LNCaP clone FGC (cell line): ENCODE measurements around the gene AXIN1.

Experiments used
- DNase-seq: peaks from one replicate; pipeline ENCODE4 v3.0.0-alpha.2; 2011; ENCODE audit warnings: low read depth
- H3K4me3 ChIP-seq: 2 replicates; pipeline ENCODE4 v1.5.1; 2011; ENCODE audit warnings: mild to moderate bottlenecking, low read depth, low read length, control low read depth
- TF ChIP-seq, protein P1 (sequence below): IDR thresholded peaks from 2 replicates; pipeline ENCODE4 v1.5.1; 2012; ENCODE audit warnings: mild to moderate bottlenecking; ENCODE audit not compliant: control insufficient read depth, insufficient read depth; ENCODE audit errors: extremely low read depth

The AXIN1 gene

GRCh38 chr16:320206-320605 lies 32.3 kb downstream of the AXIN1 start:
- TF ChIP-seq, protein P1, sequence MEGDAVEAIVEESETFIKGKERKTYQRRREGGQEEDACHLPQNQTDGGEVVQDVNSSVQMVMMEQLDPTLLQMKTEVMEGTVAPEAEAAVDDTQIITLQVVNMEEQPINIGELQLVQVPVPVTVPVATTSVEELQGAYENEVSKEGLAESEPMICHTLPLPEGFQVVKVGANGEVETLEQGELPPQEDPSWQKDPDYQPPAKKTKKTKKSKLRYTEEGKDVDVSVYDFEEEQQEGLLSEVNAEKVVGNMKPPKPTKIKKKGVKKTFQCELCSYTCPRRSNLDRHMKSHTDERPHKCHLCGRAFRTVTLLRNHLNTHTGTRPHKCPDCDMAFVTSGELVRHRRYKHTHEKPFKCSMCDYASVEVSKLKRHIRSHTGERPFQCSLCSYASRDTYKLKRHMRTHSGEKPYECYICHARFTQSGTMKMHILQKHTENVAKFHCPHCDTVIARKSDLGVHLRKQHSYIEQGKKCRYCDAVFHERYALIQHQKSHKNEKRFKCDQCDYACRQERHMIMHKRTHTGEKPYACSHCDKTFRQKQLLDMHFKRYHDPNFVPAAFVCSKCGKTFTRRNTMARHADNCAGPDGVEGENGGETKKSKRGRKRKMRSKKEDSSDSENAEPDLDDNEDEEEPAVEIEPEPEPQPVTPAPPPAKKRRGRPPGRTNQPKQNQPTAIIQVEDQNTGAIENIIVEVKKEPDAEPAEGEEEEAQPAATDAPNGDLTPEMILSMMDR: no peak
- no peak overlapping the region for H3K4me3 ChIP-seq
- DNase-seq: no peak

GRCh38 chr16:318628-319027 lies 33.9 kb downstream of the AXIN1 start:
- no peak overlapping the region for H3K4me3 ChIP-seq
- TF ChIP-seq, protein P1: peak; percentile 21; the same call in 1 of the 2 replicates
- no peak for DNase-seq

DNA sequence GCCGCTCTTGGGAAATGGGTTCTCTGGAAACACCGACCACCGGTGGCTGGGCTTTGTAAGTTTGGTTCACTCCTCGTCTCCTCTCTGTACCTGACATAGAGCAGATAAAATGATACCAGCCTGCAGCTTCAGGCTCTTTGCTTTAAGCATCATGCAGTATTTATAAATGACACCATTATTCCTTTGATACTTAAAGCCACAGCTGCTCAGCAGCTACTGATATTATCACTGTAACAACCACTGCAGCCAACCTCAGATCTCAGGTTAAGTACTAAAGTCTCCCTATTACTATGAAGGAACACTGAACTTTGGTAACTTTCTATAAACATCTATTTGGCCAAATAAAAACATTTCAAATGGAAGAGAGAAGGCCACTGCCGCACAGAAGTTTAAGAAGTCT lies 34.9 kb downstream of the AXIN1 start:
- H3K4me3 ChIP-seq: no peak overlapping the region
- TF ChIP-seq, protein P1: no peak
- no peak for DNase-seq

DNA sequence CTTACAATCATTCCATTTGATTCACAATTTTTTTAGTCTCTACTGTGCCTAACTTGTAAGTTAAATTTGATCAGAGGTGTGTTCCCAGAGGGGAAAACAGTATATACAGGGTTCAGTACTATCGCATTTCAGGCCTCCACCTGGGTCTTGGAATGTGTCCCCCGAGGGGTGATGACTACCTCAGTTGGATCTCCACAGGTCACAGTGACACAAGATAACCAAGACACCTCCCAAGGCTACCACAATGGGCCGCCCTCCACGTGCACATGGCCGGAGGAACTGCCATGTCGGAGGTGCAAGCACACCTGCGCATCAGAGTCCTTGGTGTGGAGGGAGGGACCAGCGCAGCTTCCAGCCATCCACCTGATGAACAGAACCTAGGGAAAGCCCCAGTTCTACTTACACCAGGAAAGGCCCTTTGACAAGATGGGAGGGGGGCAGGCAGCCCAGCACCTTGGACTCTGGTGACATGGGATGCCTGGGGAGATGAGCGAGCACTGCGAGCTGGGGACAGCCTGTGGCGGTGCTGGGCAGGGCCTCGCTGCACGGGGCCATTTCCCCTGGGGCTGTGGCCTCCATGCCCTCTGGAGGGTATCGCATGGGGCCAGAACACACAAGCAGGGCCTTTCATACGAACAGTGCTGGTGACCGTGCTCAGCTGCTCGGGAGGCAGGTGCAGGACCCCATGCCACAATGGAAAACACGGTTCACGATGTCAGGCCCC lies 35.6 kb downstream of the AXIN1 start:
- no peak overlapping the region for H3K4me3 ChIP-seq
- TF ChIP-seq, protein P1: no peak
- no peak for DNase-seq

- TF ChIP-seq, protein P1: no peak
- H3K4me3 ChIP-seq: no peak overlapping the region
- no peak for DNase-seq
These were observed 37.7 kb downstream of the AXIN1 start for GRCh38 chr16:314795-315299.

- no peak for DNase-seq
- TF ChIP-seq, protein P1: no peak
- H3K4me3 ChIP-seq: no peak overlapping the region
These were observed 38.2 kb downstream of the AXIN1 start for GRCh38 chr16:314351-314750.

DNA sequence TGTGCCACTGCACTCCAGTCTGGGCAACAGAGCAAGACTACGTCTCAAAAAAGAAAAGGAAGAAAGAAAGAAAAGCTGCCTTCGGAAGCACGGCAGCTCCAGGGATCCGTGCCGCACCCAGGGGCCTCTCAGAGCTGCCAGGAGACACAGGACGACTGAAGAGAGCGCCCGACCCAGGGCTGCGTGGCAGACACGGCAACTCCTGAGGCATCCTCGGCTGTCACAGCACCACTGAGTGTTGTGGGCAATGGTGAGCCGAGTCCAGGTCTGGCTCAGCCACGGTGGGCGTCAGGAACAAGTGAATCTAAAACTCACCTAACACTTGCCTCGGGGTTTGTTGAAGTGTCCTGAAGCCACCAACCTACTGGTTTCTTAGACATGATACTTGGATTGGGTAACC lies 40.8 kb downstream of the AXIN1 start:
- H3K4me3 ChIP-seq: no peak overlapping the region
- TF ChIP-seq, protein P1: no peak
- no peak for DNase-seq
